ENCODE measurements around the gene GCNT4.

GCNT4 gene

GRCh38 chr5:75012748-75013147 lies 39.6 kb downstream of the GCNT4 start:
- DNase-seq = no peak

- no peak for DNase-seq
These were observed 41.5 kb downstream of the GCNT4 start for GRCh38 chr5:75010838-75011237.

GRCh38 chr5:75009556-75010345 lies 42.6 kb downstream of the GCNT4 start:
- DNase-seq = no peak

GRCh38 chr5:75006865-75007822 lies 45.2 kb downstream of the GCNT4 start:
- DNase-seq = no peak

GRCh38 chr5:75005561-75005960 lies 46.8 kb downstream of the GCNT4 start:
- DNase-seq = no peak
